Measurements from ENCODE around the gene SPINK13.
"Not testable (repeated sequence)": the region's sequence is repeated elsewhere in the genome, so short reads cannot be mapped to it uniquely, and the experiment has no call there.

Gene SPINK13

GRCh38 chr5:148314187-148314586 is 45.6 kb downstream of the SPINK13 start:
- no peak for DNase-seq

DNA sequence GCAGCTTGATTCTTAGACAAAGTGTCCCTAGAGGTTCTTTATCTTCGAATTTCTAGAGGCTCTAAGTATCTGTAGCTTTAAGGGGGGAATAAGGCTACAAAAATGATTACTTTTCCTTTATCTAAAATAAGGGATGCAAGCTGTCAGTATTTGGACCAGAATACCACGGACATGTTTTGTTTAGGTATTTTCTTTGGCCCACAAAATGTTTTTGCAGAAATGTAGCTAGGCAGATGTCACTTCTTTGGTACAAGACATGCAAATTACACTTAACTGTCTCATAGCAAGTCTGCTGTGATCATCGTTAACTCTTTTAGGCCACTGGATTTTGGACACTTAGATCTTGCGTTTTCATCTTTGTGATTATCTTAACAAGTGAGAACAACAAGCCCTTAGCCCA is 46.1 kb downstream of the SPINK13 start:
- no peak for DNase-seq

GRCh38 chr5:148320011-148320963 is 51.7 kb downstream of the SPINK13 start:
- DNase-seq = not testable (repeated sequence)

DNA sequence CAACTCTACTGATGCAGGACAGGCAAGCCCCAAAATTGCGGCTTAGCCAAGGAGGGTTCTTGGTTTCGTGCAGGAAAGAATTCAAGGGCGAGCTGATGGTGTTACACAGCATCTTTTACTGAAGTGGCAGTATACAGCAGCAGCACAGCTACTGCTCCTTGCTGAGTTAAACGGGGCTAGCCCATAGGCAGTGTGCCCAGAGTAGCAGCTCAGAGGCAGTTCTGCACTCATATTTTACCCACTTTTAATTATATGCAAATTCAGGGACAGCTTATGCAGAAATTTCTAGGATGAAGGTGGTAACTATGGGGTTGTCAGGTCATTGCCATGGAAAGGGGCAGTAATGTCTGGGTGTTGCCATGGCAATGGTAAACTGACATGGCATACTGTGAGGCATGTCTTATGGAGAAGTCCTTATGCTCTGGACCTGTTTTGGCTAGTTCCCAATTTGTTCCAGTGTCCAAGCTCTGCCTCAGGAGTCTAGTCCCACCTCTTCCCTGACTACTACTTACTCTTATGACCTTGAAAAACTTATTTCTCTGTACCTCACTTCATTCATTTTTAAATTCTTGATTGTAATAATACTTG is 64.8 kb downstream of the SPINK13 start:
- DNase-seq = no peak

GRCh38 chr5:148335259-148335658 is 66.7 kb downstream of the SPINK13 start, which contains the start of gene SPINK9:
TSS of gene SPINK9 (plus strand) at chr5:148335559. CDS start at chr5:148335614, 55 bp downstream.
- DNase-seq = no peak

All from activated CD4-positive, alpha-beta T cell treated with anti-CD3 and anti-CD28 coated beads, Interleukin-10, Interleukin-2, amounts not matched to agents 100 ng/mL and 50 ng/mL, durations not matched to agents 16 hours and 8 hours (primary cell).